Glomerular visceral epithelial cell (primary cell): ENCODE measurements around the gene TNRC6C.

Source experiments
- DNase-seq: peaks from one replicate; pipeline ENCODE4 v3.0.0-alpha.2; 2016; ENCODE audit errors: extremely low spot score

The TNRC6C gene

GRCh38 chr17:78154903-78155811 is 196.7 kb downstream of the TNRC6C start:
- DNase-seq: no peak
